GM21825 (cell line): ENCODE results near the gene CNTN5.

ENCODE experiments used
- ATAC-seq: cut with Tn5 transposase; IDR thresholded peaks from one replicate; pipeline ENCODE4 v1.9.1; 2021; ENCODE audit warnings: mild to moderate bottlenecking, moderate library complexity; ENCODE audit not compliant: unreplicated experiment

The CNTN5 gene

DNA sequence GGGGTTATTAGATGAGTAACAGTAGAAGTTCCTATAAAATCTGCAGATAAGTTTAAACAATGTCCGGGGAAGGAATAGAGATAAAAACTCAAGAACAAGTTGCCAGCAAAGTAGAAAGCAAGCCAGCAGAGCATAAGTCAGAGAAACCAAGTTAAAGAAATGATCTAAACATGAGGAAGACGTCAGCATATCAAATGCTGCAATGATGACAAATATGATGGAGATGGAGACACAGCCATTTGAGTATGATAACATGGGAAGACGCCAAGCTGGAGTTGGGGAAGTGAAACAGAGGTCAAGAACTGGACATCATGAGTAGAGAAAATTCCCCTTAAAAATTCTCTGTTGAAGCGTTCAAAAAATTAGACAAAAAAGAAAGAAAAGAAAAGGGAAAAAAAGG, 571.5 kb downstream of the CNTN5 start:
- no peak for ATAC-seq

- no peak for ATAC-seq
Observed at GRCh38 chr11:99593197-99593596, 572.4 kb downstream of the CNTN5 start.

GRCh38 chr11:99601179-99601578, 580.4 kb downstream of the CNTN5 start:
- ATAC-seq, result no peak

DNA sequence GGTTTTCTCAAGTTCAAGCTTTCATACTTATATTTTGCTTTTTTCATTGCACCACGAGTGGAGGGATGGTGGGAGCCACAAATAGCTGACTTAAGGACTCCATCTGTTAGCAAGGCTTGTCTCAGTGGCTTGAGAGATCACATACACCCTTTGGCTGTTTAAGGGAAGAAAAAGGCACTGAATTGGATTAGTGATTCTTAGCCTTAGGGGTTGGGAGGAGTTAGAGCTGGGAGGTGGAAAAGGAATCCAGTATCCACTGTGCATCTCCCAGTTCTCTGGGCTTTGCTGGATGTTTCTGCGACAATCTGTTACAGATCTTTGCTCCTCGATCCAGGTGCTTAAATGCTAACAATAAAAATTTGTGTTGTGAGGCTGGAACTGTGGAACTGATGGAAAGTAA, 593.6 kb downstream of the CNTN5 start:
- ATAC-seq, result no peak

GRCh38 chr11:99630629-99631028, 609.9 kb downstream of the CNTN5 start:
- ATAC-seq, result no peak

DNA sequence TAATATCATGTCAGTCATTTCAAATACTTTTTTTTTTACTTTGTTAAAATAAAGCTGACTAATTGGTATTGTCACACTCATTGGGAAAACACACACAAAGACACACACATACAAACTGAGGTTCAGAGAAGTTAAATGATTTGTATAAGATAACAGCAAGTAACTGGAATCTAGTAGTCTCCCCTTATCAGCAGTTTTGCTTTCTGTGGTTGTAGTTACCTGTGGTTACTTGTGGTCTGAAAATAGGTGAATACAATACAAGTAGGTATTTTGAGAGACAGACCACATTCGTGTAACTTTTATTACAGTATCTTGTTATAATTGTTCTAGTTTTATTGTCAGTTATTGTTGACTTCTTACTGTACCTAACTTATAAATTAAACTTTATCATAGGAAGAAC, 610.9 kb downstream of the CNTN5 start:
- no peak for ATAC-seq

DNA sequence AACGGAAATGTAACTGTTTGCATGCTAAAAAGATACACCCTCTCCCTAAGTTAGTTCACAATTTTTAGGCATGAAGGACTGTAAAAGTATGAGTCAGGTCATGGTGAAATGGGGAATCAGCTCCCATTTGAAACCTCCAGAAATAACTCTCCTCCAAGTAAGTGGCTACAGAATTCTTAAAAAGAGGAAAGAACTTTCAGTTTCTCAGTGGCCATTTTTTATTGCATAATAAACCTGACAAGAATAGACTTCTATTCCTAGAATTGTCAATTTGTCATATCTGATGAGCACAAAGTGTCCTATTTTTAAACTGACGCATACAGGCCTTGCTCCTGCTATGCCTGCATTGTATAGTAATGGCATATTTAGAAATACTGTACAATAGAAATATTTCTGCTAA, 612.2 kb downstream of the CNTN5 start:
- no peak for ATAC-seq

GRCh38 chr11:99634581-99634980, 613.8 kb downstream of the CNTN5 start:
- ATAC-seq, result no peak

GRCh38 chr11:99638073-99638553, 617.4 kb downstream of the CNTN5 start:
- no peak for ATAC-seq

- no peak for ATAC-seq
Observed at GRCh38 chr11:99640671-99641070, 619.9 kb downstream of the CNTN5 start.

- ATAC-seq, result no peak
Observed at GRCh38 chr11:99645934-99646333, 625.2 kb downstream of the CNTN5 start.

DNA sequence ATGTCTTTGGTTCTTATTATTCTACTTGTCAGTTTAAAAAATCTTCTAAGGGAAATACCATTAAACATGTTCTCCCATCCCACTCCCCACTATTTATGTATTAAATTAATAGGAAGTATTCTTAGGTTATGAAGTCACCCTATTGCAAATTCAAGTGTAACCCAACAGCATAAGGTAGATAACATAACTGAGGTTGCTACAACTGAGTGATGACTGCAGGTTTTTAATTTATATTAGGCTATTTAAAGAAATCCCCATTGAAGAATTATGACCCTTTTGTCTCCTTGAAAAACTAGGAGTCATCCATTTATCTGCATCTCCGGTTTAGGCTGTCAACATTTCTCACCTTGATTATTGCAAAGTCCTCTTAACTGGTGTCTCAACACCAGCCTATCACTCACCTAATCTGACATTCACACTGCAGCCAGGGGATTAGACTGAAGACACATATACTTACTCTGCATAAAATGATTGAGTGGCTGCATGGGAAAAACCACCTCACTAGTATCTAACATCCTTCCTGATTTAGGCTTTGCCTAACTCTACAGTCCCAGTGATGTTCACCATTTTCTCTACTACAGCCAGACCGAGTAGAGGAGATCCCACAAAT, 649.4 kb downstream of the CNTN5 start:
- ATAC-seq, result no peak

- no peak for ATAC-seq
Observed at GRCh38 chr11:99671808-99672409, 651.2 kb downstream of the CNTN5 start.

GRCh38 chr11:99676292-99676691, 655.5 kb downstream of the CNTN5 start:
- no peak for ATAC-seq

GRCh38 chr11:99682171-99682570, 661.4 kb downstream of the CNTN5 start:
- ATAC-seq, result no peak

- no peak for ATAC-seq
Observed at GRCh38 chr11:99682646-99683045, 661.9 kb downstream of the CNTN5 start.

GRCh38 chr11:99683933-99684332, 663.2 kb downstream of the CNTN5 start:
- no peak for ATAC-seq

DNA sequence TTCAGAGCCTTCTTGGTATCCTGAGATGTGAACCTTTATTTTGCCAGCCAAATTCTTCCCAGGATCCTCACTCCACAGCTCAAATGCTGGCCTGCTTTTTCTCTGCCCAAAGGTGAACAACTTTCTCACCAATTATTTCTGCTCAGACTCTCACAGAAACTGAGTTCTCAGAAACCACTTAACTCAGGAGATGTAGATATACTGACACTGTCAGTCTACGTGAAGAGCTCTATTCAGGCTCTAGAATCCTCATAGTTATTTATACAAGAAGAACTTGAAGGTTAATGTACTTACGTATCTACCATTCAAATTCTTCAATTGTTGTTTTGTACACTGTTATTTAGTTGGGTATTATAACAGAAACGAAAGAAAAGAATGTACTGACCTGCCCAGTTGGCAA, 666.1 kb downstream of the CNTN5 start:
- ATAC-seq, result no peak

DNA sequence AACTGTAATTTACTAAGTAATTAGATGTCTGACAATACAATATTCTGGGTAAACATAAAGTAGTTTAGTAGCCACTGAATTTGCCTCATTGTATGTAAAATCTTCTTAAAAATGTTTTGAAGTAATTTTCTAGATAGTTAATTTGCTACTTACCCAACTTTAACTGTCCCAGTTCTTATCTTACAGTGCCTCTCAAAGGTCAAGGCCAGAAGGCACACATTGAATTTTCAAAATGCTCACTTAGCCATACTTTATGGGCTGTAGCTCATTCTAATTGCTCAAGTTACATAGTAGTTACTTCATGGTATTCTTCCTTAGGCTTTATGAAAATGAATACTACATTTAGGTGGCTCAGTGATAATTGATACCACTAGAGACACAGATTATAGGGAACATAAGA, 666.6 kb downstream of the CNTN5 start:
- ATAC-seq, result no peak

- ATAC-seq, result no peak
Observed at GRCh38 chr11:99693941-99694492, 673.3 kb downstream of the CNTN5 start.

- no peak for ATAC-seq
Observed at GRCh38 chr11:99695106-99695505, 674.4 kb downstream of the CNTN5 start.

DNA sequence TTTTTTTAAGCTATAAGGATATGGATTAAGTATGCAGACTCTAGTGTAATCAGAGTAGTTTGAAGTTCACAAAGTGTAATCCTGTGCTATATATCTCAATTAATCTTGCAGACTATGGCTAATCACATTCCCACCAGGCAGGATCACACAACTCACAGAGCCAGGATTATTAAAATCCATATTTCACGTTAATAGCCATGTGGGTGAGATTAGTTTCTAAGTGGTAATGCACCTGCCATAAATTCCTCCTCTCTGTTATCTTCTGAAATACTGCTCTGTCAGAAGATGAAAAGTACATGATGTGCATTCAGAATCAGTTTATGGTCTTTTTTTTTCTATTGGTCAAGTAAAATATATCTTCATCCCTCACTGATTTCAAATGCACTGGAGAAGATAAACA, 686.1 kb downstream of the CNTN5 start:
- ATAC-seq, result no peak
